Ishikawa (cell line): ENCODE data around the gene FXR2.

Experiments
- CEBPB ChIP-seq: IDR thresholded peaks from 2 replicates; pipeline ENCODE4 v1.6.1; 2012
- CREB1 ChIP-seq: IDR thresholded peaks from 2 replicates; pipeline ENCODE4 v1.6.1; 2012; ENCODE audit warnings: low read depth
- EGR1 ChIP-seq: IDR thresholded peaks from 2 replicates; pipeline ENCODE4 v1.6.1; 2012
- EP300 ChIP-seq: IDR thresholded peaks from 2 replicates; pipeline ENCODE4 v1.6.1; 2012; ENCODE audit warnings: borderline replicate concordance
- FOXM1 ChIP-seq: IDR thresholded peaks from 2 replicates; pipeline ENCODE4 v1.6.1; 2012; ENCODE audit warnings: low read depth, borderline replicate concordance
- MAX ChIP-seq: IDR thresholded peaks from 2 replicates; pipeline ENCODE4 v1.6.1; 2012
- NFIC ChIP-seq: IDR thresholded peaks from 2 replicates; pipeline ENCODE4 v1.6.1; 2012
- RAD21 ChIP-seq: IDR thresholded peaks from 2 replicates; pipeline ENCODE4 v1.6.1; 2012; ENCODE audit warnings: low read depth
- REST ChIP-seq: IDR thresholded peaks from 2 replicates; pipeline ENCODE4 v1.6.1; 2012; ENCODE audit warnings: low read depth, mild to moderate bottlenecking
- TAF1 ChIP-seq: IDR thresholded peaks from 2 replicates; pipeline ENCODE4 v1.6.1; 2012; ENCODE audit warnings: low read depth, mild to moderate bottlenecking
- TCF12 ChIP-seq: IDR thresholded peaks from 2 replicates; pipeline ENCODE4 v1.6.1; 2012; ENCODE audit warnings: low read depth
- TEAD4 ChIP-seq: IDR thresholded peaks from 2 replicates; pipeline ENCODE4 v1.6.1; 2012
- USF1 ChIP-seq: IDR thresholded peaks from 2 replicates; pipeline ENCODE4 v1.6.1; 2012
- YY1 ChIP-seq: IDR thresholded peaks from 2 replicates; pipeline ENCODE4 v1.6.1; 2012; ENCODE audit warnings: low read depth
- ZBTB7A ChIP-seq: IDR thresholded peaks from 2 replicates; pipeline ENCODE4 v1.6.1; 2012; ENCODE audit warnings: low read depth

The FXR2 gene

GRCh38 chr17:7636163-7636562 is 21.5 kb upstream of the FXR2 start:
- TF ChIP-seq CREB1 = no peak
- TF ChIP-seq YY1 = no peak
- TF ChIP-seq EP300 = no peak
- no peak for TF ChIP-seq TCF12
- no peak for TF ChIP-seq USF1
- no peak for TF ChIP-seq FOXM1
- TF ChIP-seq EGR1 = no peak
- no peak for TF ChIP-seq MAX
- no peak for TF ChIP-seq RAD21
- TF ChIP-seq TEAD4 = no peak
- TF ChIP-seq ZBTB7A = no peak
- TF ChIP-seq CEBPB = no peak
- no peak for TF ChIP-seq NFIC
- TF ChIP-seq REST = no peak
- TF ChIP-seq TAF1 = no peak

GRCh38 chr17:7634384-7634783 is 19.7 kb upstream of the FXR2 start:
- TF ChIP-seq FOXM1 = no peak
- TF ChIP-seq RAD21 = peak; percentile 72
- no peak for TF ChIP-seq EP300
- TF ChIP-seq TEAD4 = no peak

GRCh38 chr17:7633093-7633492 is 18.4 kb upstream of the FXR2 start:
- TF ChIP-seq TCF12 (no peak), TEAD4 (no peak), RAD21 (no peak), YY1 (no peak), FOXM1 (no peak), EP300 (no peak), ZBTB7A (no peak), TAF1 (no peak), REST (no peak), MAX (no peak), USF1 (no peak), NFIC (no peak), CREB1 (no peak), CEBPB (no peak), EGR1 (no peak)

GRCh38 chr17:7632492-7632894 is 17.8 kb upstream of the FXR2 start:
- TF ChIP-seq RAD21 = peak; percentile 72
- TF ChIP-seq EP300 = no peak

- TF ChIP-seq MAX (no peak), ZBTB7A (no peak)
Observed at GRCh38 chr17:7631398-7632380, 17.0 kb upstream of the FXR2 start.

- TF ChIP-seq TCF12 = no peak
- no peak for TF ChIP-seq EP300
- TF ChIP-seq NFIC = no peak
- TF ChIP-seq FOXM1 = no peak
- TF ChIP-seq USF1 = no peak
- TF ChIP-seq YY1 = no peak
- no peak for TF ChIP-seq CEBPB
- TF ChIP-seq CREB1 = no peak
- no peak for TF ChIP-seq REST
- no peak for TF ChIP-seq TEAD4
- no peak for TF ChIP-seq RAD21
- no peak for TF ChIP-seq MAX
- TF ChIP-seq EGR1 = no peak
- TF ChIP-seq ZBTB7A = no peak
- TF ChIP-seq TAF1 = no peak
Observed at GRCh38 chr17:7629939-7630571, 15.4 kb upstream of the FXR2 start, which contains the start of gene SHBG. Gene SHBG (plus strand): TSS chr17:7630135. CDS start chr17:7630173, 38 bp downstream.
